Neural cell (in vitro differentiated cells): Measurements from ENCODE around the gene PHLPP1. TPM values are rescaled to one million over a fixed set of nuclear protein-coding genes. Genes with fewer than 3 reads are reported as not detected.

ENCODE experiments used
- H2AFZ ChIP-seq: fragments of 200-600, 300-800 bp; sonication (generic), shearing (Covaris generic); 2 replicates; pipeline ENCODE4 v1.6.0; 2014; ENCODE audit warnings: low read depth, mild to moderate bottlenecking, antibody characterized with exemption, low read length, moderate library complexity
- H3F3A ChIP-seq: fragments of 200-600 bp; shearing (Covaris generic); 2 replicates; pipeline ENCODE4 v1.6.1; 2016; ENCODE audit warnings: mild to moderate bottlenecking, moderate library complexity, mixed read lengths, antibody characterized with exemption, low read length; ENCODE audit not compliant: insufficient read depth, poor library complexity, severe bottlenecking
- H3K27ac ChIP-seq: fragments of 200-600, 300-800 bp; sonication (generic), shearing (Covaris generic); 2 replicates; pipeline ENCODE4 v1.5.1; 2014; ENCODE audit warnings: mild to moderate bottlenecking, low read length, moderate library complexity
- H3K27me3 ChIP-seq: fragments of 300-800, 200-600 bp; sonication (generic), shearing (Covaris generic); 2 replicates; pipeline ENCODE4 v1.6.0; 2014; ENCODE audit warnings: mild to moderate bottlenecking, low read depth, low read length, moderate library complexity; ENCODE audit not compliant: insufficient read depth
- H3K36me3 ChIP-seq: fragments of 300-800, 200-600 bp; sonication (generic), shearing (Covaris generic); 2 replicates; pipeline ENCODE4 v1.5.1; 2014; ENCODE audit warnings: mild to moderate bottlenecking, antibody characterized with exemption, low read length, moderate library complexity; ENCODE audit not compliant: insufficient read depth
- H3K4me2 ChIP-seq: fragments of 300-800, 200-600 bp; sonication (generic), shearing (Covaris generic); 2 replicates; pipeline ENCODE4 v1.6.0; 2014; ENCODE audit warnings: mild to moderate bottlenecking, low read length
- H3K4me3 ChIP-seq: fragments of 300-800, 200-600 bp; sonication (generic), shearing (Covaris generic); 2 replicates; pipeline ENCODE4 v1.5.1; 2014; ENCODE audit warnings: mild to moderate bottlenecking, low read length, moderate library complexity
- H3K79me2 ChIP-seq: fragments of 200-600 bp; shearing (Covaris generic); replicated peaks from 2 replicates; pipeline ENCODE4 v1.6.0; 2014; ENCODE audit warnings: mild to moderate bottlenecking, low read length, moderate library complexity; ENCODE audit not compliant: insufficient read depth
- H3K9ac ChIP-seq: fragments of 300-800, 200-600 bp; sonication (generic), shearing (Covaris generic); 2 replicates; pipeline ENCODE4 v1.6.1; 2016; ENCODE audit warnings: mild to moderate bottlenecking, low read length, mixed read lengths
- H3K9me2 ChIP-seq: fragments of 200-600 bp; shearing (Covaris generic); 2 replicates; pipeline ENCODE4 v1.6.1; 2016; ENCODE audit warnings: mild to moderate bottlenecking, low read length, mixed read lengths; ENCODE audit not compliant: insufficient read depth
- H3K9me3 ChIP-seq: fragments of 200-600, 300-800 bp; sonication (generic), shearing (Covaris generic); 2 replicates; pipeline ENCODE4 v1.6.1; 2016; ENCODE audit warnings: mild to moderate bottlenecking, mixed run types, low read length, moderate library complexity, mixed read lengths
- H4K20me1 ChIP-seq: fragments of 200-600 bp; shearing (Covaris generic); 2 replicates; pipeline ENCODE4 v1.6.1; 2016; ENCODE audit warnings: mild to moderate bottlenecking, mixed run types; ENCODE audit not compliant: insufficient read depth
- EP300 ChIP-seq: fragments of 450-650 bp; conservative IDR thresholded peaks from 2 replicates; pipeline ENCODE4 v1.6.1; 2014; ENCODE audit warnings: antibody characterized with exemption, mild to moderate bottlenecking, moderate library complexity; ENCODE audit not compliant: poor library complexity, severe bottlenecking
- EZH2 ChIP-seq: fragments of 200-600, 300-800 bp; shearing (Covaris generic), sonication (generic); IDR thresholded peaks from 2 replicates; pipeline ENCODE4 v1.6.1; 2014; ENCODE audit warnings: antibody characterized with exemption, low read length, borderline replicate concordance, mild to moderate bottlenecking; ENCODE audit not compliant: insufficient read depth, poor library complexity, severe bottlenecking
- MXI1 ChIP-seq: fragments of 450-650 bp; conservative IDR thresholded peaks from 2 replicates; pipeline ENCODE4 v1.6.1; 2014; ENCODE audit warnings: antibody characterized with exemption, mild to moderate bottlenecking; ENCODE audit not compliant: poor library complexity, severe bottlenecking
- POLR2AphosphoS5 ChIP-seq: IDR thresholded peaks from 2 replicates; pipeline ENCODE4 v1.6.1; 2012
- RAD21 ChIP-seq: fragments of 450-650 bp; conservative IDR thresholded peaks from 2 replicates; pipeline ENCODE4 v1.6.1; 2014; ENCODE audit warnings: antibody characterized with exemption, mild to moderate bottlenecking, moderate library complexity
- SMC3 ChIP-seq: fragments of 450-650 bp; conservative IDR thresholded peaks from 2 replicates; pipeline ENCODE4 v1.6.1; 2014; ENCODE audit warnings: antibody characterized with exemption, mild to moderate bottlenecking, moderate library complexity; ENCODE audit not compliant: poor library complexity
- TAF1 ChIP-seq: IDR thresholded peaks from 2 replicates; pipeline ENCODE4 v1.6.1; 2012; ENCODE audit warnings: low read depth
- polyA plus RNA-seq: library from polyadenylated mRNA; depleted of rRNA; stranded (reverse); fragments of >200 nt; gene quantifications from 2 replicates; pipeline ENCODE4 v1.2.3, GENCODE V29; 2014
- TF ChIP-seq, protein P1 (sequence below): IDR thresholded peaks from 2 replicates; pipeline ENCODE4 v1.6.1; 2012; ENCODE audit warnings: borderline replicate concordance
- TF ChIP-seq, protein P2 (sequence below): fragments of 450-650 bp; IDR thresholded peaks from 2 replicates; pipeline ENCODE4 v1.5.1; 2014; ENCODE audit warnings: antibody characterized with exemption, mild to moderate bottlenecking, moderate library complexity; ENCODE audit not compliant: poor library complexity, severe bottlenecking

The PHLPP1 gene
- polyA plus RNA-seq, 1 donor from 2014 or later, result 4.5 TPM

DNA sequence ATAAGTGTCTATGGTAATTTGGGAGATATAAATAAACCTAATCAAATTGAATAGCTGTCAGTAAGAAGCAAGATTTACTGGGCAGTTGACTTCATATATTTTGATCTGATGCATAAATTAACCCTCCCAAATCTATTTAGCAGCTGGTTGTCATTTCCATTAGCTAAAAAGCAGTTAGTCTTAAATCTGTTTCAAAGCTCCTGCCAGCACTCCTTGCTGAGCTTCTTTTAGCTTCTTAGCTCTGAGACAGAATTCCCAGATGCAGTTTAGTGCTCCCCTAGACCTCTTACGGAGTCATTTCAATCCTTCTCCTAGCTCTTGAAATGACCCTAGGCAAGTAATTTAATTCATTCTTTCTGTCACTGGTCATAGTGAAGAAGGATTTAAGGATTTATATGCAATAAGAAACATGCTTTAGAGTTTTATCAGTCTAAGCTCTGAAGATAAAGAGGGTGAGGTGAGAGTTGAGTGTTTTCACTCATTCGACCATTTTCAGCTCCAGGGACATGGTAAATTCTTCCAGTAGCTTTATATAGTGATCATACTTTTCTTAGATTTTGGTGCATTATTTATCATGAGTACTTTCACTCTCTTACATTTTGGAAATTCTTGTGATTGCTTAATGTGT, 98.9 kb downstream of the PHLPP1 start:
- Histone ChIP-seq H3K27me3 (no peaks in the 10 kb centered on the region), H2AFZ (no peak overlapping the region), H3K4me3 (no peak overlapping the region), H3K36me3 (no peaks in the 10 kb centered on the region), H3K9me2 (no peaks in the 10 kb centered on the region), H4K20me1 (no peaks in the 10 kb centered on the region), H3K4me2 (no peak overlapping the region), H3K27ac (no peak overlapping the region), H3K9ac (no peak overlapping the region), H3F3A (no peaks in the 10 kb centered on the region), H3K79me2 (peaks cover 20% of the 10 kb centered on the region), H3K9me3 (no peaks in the 10 kb centered on the region)
- TF ChIP-seq POLR2AphosphoS5 (no peak), RAD21 (no peak), SMC3 (no peak), MXI1 (no peak), TAF1 (no peak), EZH2 (no peak), EP300 (no peak)
- TF ChIP-seq, protein P1, sequence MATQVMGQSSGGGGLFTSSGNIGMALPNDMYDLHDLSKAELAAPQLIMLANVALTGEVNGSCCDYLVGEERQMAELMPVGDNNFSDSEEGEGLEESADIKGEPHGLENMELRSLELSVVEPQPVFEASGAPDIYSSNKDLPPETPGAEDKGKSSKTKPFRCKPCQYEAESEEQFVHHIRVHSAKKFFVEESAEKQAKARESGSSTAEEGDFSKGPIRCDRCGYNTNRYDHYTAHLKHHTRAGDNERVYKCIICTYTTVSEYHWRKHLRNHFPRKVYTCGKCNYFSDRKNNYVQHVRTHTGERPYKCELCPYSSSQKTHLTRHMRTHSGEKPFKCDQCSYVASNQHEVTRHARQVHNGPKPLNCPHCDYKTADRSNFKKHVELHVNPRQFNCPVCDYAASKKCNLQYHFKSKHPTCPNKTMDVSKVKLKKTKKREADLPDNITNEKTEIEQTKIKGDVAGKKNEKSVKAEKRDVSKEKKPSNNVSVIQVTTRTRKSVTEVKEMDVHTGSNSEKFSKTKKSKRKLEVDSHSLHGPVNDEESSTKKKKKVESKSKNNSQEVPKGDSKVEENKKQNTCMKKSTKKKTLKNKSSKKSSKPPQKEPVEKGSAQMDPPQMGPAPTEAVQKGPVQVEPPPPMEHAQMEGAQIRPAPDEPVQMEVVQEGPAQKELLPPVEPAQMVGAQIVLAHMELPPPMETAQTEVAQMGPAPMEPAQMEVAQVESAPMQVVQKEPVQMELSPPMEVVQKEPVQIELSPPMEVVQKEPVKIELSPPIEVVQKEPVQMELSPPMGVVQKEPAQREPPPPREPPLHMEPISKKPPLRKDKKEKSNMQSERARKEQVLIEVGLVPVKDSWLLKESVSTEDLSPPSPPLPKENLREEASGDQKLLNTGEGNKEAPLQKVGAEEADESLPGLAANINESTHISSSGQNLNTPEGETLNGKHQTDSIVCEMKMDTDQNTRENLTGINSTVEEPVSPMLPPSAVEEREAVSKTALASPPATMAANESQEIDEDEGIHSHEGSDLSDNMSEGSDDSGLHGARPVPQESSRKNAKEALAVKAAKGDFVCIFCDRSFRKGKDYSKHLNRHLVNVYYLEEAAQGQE, result no peak
- TF ChIP-seq, protein P2, sequence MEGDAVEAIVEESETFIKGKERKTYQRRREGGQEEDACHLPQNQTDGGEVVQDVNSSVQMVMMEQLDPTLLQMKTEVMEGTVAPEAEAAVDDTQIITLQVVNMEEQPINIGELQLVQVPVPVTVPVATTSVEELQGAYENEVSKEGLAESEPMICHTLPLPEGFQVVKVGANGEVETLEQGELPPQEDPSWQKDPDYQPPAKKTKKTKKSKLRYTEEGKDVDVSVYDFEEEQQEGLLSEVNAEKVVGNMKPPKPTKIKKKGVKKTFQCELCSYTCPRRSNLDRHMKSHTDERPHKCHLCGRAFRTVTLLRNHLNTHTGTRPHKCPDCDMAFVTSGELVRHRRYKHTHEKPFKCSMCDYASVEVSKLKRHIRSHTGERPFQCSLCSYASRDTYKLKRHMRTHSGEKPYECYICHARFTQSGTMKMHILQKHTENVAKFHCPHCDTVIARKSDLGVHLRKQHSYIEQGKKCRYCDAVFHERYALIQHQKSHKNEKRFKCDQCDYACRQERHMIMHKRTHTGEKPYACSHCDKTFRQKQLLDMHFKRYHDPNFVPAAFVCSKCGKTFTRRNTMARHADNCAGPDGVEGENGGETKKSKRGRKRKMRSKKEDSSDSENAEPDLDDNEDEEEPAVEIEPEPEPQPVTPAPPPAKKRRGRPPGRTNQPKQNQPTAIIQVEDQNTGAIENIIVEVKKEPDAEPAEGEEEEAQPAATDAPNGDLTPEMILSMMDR, result no peak

DNA sequence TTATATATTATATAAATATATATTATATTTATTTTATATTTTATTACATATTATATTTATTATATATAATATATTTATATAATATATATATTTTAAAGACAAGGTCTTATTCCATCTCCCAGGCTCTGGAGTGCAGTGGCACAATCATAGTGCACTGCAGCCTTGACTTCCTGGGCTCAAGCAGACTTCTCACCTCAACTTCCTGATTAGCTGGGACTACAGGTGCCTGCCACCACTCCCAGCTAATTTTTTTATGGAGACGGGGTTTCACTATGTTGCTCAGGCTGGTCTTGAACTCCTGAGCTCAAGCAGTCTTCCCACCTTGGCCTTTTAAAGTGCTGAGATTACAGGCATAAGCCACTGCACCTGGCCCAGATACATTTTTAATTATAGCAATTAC, 110.0 kb downstream of the PHLPP1 start:
- no peaks in the 10 kb centered on the region for H3K36me3 ChIP-seq
- H3K9me2 ChIP-seq, result no peaks in the 10 kb centered on the region
- H3F3A ChIP-seq, result no peaks in the 10 kb centered on the region
- no peaks in the 10 kb centered on the region for H3K27me3 ChIP-seq
- TF ChIP-seq EP300 (no peak), RAD21 (no peak), EZH2 (no peak)
- TF ChIP-seq, protein P1, result no peak
- no peak overlapping the region for H2AFZ ChIP-seq
- H4K20me1 ChIP-seq, result no peaks in the 10 kb centered on the region
- peaks cover 9% of the 10 kb centered on the region for H3K79me2 ChIP-seq
- no peaks in the 10 kb centered on the region for H3K9me3 ChIP-seq
- no peak overlapping the region for H3K9ac ChIP-seq
- no peak overlapping the region for H3K27ac ChIP-seq
- no peak overlapping the region for H3K4me3 ChIP-seq
- H3K4me2 ChIP-seq, result no peak overlapping the region
